GM19395 (cell line): ENCODE results near the gene KCND3.
"Not testable (repeated sequence)": the region's sequence is repeated elsewhere in the genome, so short reads cannot be mapped to it uniquely, and the experiment has no call there.

Source experiments
- ATAC-seq: cut with Tn5 transposase; IDR thresholded peaks from one replicate; pipeline ENCODE4 v1.9.1; 2021; ENCODE audit warnings: mild to moderate bottlenecking, moderate library complexity; ENCODE audit not compliant: unreplicated experiment

Gene KCND3

DNA sequence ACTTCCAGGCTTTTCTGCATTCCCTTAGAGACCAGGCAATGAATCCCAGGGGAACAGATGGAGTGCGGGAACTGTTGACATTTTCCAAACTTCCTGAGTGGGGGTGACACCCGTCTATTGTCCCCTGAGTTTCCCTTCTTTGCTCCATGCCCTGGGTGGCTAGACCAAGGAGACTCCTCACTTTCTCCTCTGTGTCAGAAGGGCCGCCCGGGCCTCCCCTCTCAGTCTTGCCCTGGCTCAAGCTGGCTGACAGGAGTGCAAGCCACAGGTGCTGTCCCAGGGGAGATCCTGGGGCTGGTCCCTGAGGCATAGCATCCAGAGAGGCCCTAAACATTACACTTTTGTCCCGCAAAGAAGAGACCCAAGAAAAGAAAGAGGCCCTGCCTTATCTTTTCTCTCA lies 170.9 kb downstream of the KCND3 start:
- ATAC-seq = no peak

- no peak for ATAC-seq
These were observed 171.4 kb downstream of the KCND3 start for GRCh38 chr1:111818081-111818480.

- ATAC-seq = no peak
These were observed 174.8 kb downstream of the KCND3 start for GRCh38 chr1:111814642-111815041.

- ATAC-seq = no peak
These were observed 175.2 kb downstream of the KCND3 start for GRCh38 chr1:111814305-111814628.

GRCh38 chr1:111813440-111814304 lies 175.8 kb downstream of the KCND3 start:
- no peak for ATAC-seq

DNA sequence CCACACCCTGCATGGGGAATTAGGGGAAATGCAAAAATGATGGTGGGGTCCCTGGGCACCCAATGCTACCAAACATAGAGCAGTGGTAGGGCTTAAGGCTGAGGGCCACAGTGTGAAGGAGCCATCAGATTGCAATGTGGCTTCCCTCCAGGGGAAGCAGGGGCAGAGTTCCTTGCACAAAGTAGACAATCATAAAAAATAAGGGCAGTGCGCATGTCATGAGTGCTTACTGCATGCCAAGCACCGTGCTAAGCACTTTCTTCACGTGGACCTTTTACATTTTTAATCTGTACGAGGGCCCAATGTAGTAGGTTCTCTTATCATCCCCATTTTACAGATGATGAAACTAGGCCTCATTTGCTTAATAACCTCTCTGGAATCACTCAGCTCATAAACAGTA lies 177.2 kb downstream of the KCND3 start:
- no peak for ATAC-seq

DNA sequence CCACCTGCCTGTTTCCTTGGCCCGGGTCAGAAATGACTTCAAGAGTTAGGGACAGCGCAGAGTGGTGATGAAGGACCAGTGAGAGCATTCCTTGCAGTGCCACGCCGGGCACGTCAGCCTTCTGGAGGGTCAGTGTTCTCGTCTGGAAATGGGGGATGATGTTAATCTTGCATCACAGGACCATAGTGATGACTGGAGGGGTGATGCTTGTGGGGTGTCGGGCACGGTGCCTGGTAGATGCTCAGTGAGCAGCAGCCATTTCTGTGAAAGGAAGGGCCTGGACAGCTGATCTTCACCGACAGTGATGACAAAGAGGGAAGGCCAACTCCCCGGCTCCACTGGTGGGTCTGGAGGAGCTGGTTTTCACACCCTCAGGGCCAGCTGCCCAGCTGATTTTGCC lies 177.6 kb downstream of the KCND3 start:
- no peak for ATAC-seq

- ATAC-seq = no peak
These were observed 184.2 kb downstream of the KCND3 start for GRCh38 chr1:111805251-111805650.

DNA sequence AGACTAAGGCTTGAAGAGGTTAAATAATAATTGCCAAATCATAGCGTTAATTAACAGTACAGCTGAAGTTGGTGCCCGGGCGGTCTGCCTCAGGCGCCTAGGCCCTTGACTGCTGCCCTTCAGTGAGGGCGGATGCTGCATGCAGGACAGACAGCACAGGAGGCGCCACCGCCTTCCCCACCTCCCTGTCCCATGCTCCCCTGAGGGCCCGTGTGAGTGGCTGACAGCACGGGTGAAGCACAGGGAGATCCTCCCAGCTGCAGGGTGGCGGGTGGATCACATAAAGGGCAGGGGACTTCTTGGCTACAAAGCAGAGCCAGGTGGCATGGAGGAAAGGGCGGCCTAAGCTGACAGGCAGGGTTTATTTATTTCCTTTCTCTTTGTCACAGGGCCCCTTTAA lies 184.7 kb downstream of the KCND3 start:
- no peak for ATAC-seq

DNA sequence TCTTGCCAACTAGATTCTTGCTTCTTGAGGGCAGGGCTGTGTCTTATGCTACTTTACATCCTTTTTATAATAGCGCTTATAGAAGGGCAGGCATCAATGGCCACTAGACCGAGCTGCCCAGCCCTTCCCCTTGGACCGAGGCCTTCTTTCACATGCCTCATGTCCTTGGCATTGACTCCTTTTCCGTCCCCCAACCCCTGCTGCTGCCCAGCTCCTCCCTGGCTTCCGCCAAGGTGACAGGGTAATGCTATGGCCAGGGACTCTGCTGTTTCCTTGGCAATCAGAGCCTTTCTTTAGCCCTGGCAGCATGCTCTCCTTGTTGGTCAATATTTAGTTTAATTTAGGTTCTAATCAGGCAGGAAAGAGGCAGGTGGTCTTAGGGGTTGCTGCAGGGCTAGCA lies 185.5 kb downstream of the KCND3 start:
- no peak for ATAC-seq

DNA sequence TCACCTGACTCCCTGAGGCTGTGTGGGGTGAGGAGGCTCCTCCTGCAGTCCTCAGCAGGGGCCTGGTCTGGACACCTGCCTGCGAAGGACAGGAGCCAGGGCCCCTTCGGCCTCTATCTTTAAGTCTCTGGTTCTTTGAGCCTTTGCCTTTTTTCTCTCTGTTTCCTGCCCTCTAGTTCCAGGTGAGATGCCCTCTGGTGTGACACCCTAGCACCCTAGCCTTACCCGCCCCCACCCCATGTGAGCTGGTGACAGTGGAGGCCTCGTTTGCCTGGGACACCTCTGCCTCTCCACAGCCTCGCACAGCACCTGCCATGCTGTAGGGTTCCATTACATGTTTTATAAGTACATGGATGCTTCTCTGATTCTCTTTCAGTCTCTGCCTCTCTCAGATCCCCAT lies 186.5 kb downstream of the KCND3 start:
- no peak for ATAC-seq

DNA sequence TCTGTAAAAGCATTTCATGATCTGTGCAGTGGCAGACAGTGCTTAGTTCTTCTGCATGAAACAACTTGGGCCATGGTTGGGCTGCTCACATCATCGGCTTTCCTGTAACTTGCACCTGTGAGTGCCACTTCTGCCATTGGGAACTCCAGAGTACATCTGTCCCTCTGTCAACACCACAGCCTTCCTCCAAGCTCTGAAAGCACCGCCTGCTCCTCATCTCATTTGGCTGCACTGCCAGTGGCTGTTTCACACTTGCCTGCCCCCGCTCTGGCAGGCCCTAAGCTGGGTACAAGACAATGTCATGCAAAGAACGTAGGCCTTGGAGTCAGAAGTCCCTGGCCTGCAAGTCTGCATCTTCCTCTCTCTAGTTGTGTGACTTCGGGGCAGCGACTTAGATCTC lies 187.4 kb downstream of the KCND3 start:
- ATAC-seq = no peak

GRCh38 chr1:111801071-111801850 lies 188.2 kb downstream of the KCND3 start:
- ATAC-seq = no peak

DNA sequence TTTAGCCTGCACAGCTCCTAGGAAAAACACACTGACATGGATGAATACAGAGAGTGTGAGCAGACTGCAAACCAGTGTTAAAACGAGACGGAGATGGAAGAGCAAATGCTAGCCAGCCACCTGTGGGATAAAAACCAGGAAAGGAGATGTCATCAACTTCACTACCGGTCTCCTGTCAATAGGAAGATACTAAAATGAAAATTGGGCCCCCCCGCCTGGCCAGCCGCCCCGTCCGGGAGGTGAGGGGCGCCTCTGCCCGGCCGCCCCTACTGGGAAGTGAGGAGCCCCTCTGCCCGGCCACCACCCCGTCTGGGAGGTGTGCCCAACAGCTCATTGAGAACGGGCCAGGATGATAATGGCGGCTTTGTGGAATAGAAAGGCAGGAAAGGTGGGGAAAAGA lies 189.7 kb downstream of the KCND3 start:
- ATAC-seq = not testable (repeated sequence)

- ATAC-seq = no peak
These were observed 190.9 kb downstream of the KCND3 start for GRCh38 chr1:111798580-111798979.

DNA sequence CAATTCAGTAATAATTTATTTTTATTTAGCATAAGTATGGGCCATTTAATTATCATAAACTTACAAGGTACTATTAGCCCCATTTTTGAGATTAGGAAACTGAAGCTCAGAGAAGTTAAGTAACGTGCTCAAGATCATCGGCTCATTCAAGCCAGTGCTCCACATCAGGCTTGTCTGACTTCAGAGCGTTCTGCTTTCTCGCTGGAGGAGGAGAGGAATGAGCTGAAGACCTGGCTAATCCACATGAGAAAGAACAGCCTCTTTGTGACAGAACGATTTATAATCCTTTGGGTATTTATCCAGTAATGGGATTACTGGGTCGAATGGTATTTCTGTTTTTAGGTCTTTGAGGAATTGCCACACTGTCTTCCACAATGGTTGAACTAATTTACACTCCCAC lies 194.1 kb downstream of the KCND3 start:
- no peak for ATAC-seq

GRCh38 chr1:111793923-111794322 lies 195.5 kb downstream of the KCND3 start:
- ATAC-seq = no peak

GRCh38 chr1:111792249-111792648 lies 197.2 kb downstream of the KCND3 start:
- no peak for ATAC-seq

DNA sequence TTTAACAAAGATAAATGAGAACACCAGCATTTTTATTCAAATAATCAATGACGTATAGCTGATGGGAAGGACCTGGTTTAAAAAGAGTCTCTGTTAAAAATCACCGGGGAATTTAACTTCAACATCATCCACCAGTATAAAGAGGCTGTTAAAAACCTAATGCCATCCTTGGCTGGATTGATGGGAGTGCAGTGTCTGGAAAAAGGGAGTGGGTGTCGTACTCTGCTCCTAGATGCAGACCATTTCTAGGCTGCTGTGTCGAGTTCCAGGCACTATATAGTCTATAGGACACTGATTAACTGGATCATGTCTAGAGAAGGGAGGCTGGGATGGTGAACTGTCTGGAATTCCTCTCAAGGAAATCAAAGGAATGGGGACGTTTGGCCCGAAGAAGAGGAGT lies 197.7 kb downstream of the KCND3 start:
- ATAC-seq = no peak

GRCh38 chr1:111789666-111790316 lies 199.7 kb downstream of the KCND3 start:
- ATAC-seq = no peak

- ATAC-seq = no peak
These were observed 200.3 kb downstream of the KCND3 start for GRCh38 chr1:111789142-111789541.

- no peak for ATAC-seq
These were observed 202.7 kb downstream of the KCND3 start for GRCh38 chr1:111786669-111787207.
